WTC11 (cell line): Measurements from ENCODE around the gene LTBP4. TPM values are rescaled to one million over a fixed set of nuclear protein-coding genes. Genes with fewer than 3 reads are reported as not detected.
A peak's percentile ranks its signal among the peaks of the same experiment; 100 is the strongest.

Source experiments
- ATAC-seq: fragments of 200-7000 bp; cut with Tn5 transposase; 2 replicates; pipeline ENCODE4 v1.10.0; 2021; ENCODE audit warnings: mild to moderate bottlenecking, moderate library complexity
- Bru-seq: library from RNA; stranded (reverse); fragments of 400-500 nt; gene quantifications from one replicate; lab custom pipeline; 2021; lab: Mats Ljungman, UMichigan
- CTCF ChIA-PET: fragments of 300-600 bp; sonication (Branson Sonifier 250); formaldehyde crosslinking; loops from one replicate; lab custom pipeline; 2021; ENCODE audit warnings: antibody characterized with exemption; lab: Charles Lee
- POLR2A ChIA-PET: fragments of 350-600 bp; sonication (Branson Sonifier 250); formaldehyde crosslinking; loops from one replicate; lab custom pipeline; 2021; ENCODE audit warnings: antibody characterized with exemption; lab: Charles Lee
- DNase-seq: peaks from one replicate; pipeline ENCODE4 v3.0.0; 2021; ENCODE audit warnings: low spot score
- H3K27ac Mint-ChIP-seq: 2 replicates; pipeline ENCODE4 v1.8.0; 2021; ENCODE audit warnings: mixed read lengths
- H3K27me3 Mint-ChIP-seq: 2 replicates; pipeline ENCODE4 v1.8.0; 2021; ENCODE audit warnings: low read depth, mild to moderate bottlenecking, moderate library complexity, mixed read lengths
- H3K36me3 Mint-ChIP-seq: 2 replicates; pipeline ENCODE4 v1.8.0; 2021; ENCODE audit warnings: mixed read lengths
- H3K4me1 Mint-ChIP-seq: 2 replicates; pipeline ENCODE4 v1.8.0; 2022; ENCODE audit warnings: mixed read lengths
- H3K4me3 Mint-ChIP-seq: 2 replicates; pipeline ENCODE4 v1.8.0; 2021; ENCODE audit warnings: mild to moderate bottlenecking, moderate library complexity, mixed read lengths
- H3K9me3 Mint-ChIP-seq: 2 replicates; pipeline ENCODE4 v1.8.0; 2021; ENCODE audit warnings: mixed read lengths
- ATF3 ChIP-seq: sonication (generic); formaldehyde crosslinking; conservative IDR thresholded peaks from 2 replicates; pipeline ENCODE4 v1.8.1; 2022; ENCODE audit warnings: mild to moderate bottlenecking, missing genetic modification reagents
- E2F5 ChIP-seq: sonication (generic); formaldehyde crosslinking; IDR thresholded peaks from 2 replicates; pipeline ENCODE4 v1.8.1; 2022; ENCODE audit warnings: mild to moderate bottlenecking, moderate library complexity, missing genetic modification reagents
- ELF4 ChIP-seq: sonication (generic); formaldehyde crosslinking; IDR thresholded peaks from 2 replicates; pipeline ENCODE4 v1.8.1; 2022; ENCODE audit warnings: low read depth, mild to moderate bottlenecking, moderate library complexity, missing genetic modification reagents
- FOXK1 ChIP-seq: sonication (generic); formaldehyde crosslinking; IDR thresholded peaks from 2 replicates; pipeline ENCODE4 v1.8.0; 2022; ENCODE audit warnings: mild to moderate bottlenecking, moderate library complexity, missing genetic modification reagents
- FOXP1 ChIP-seq: sonication (generic); formaldehyde crosslinking; IDR thresholded peaks from 2 replicates; pipeline ENCODE4 v1.8.0; 2022; ENCODE audit warnings: missing genetic modification reagents, mild to moderate bottlenecking, moderate library complexity, borderline replicate concordance
- GTF2I ChIP-seq: fragments of 250-450 bp; sonication (Bioruptor Pico); conservative IDR thresholded peaks from 2 replicates; pipeline ENCODE4 v1.4.0; 2021; ENCODE audit warnings: mild to moderate bottlenecking
- MYBL2 ChIP-seq: sonication (generic); formaldehyde crosslinking; IDR thresholded peaks from 2 replicates; pipeline ENCODE4 v1.8.1; 2023; ENCODE audit warnings: mild to moderate bottlenecking, moderate library complexity, missing genetic modification reagents
- NFYB ChIP-seq: sonication (generic); formaldehyde crosslinking; conservative IDR thresholded peaks from 2 replicates; pipeline ENCODE4 v1.8.0; 2022; ENCODE audit warnings: low read depth, missing genetic modification reagents
- NR3C1 ChIP-seq: sonication (generic); formaldehyde crosslinking; conservative IDR thresholded peaks from 2 replicates; pipeline ENCODE4 v1.8.1; 2023; ENCODE audit warnings: low read depth, mild to moderate bottlenecking, missing genetic modification reagents
- RORB ChIP-seq: fragments of 250-450 bp; sonication (Bioruptor Pico); IDR thresholded peaks from 2 replicates; pipeline ENCODE4 v1.9.0; 2021; ENCODE audit warnings: mild to moderate bottlenecking
- USF1 ChIP-seq: sonication (generic); formaldehyde crosslinking; IDR thresholded peaks from 2 replicates; pipeline ENCODE4 v1.8.0; 2022; ENCODE audit warnings: mild to moderate bottlenecking, missing genetic modification reagents
- ZBTB21 ChIP-seq: sonication (generic); formaldehyde crosslinking; IDR thresholded peaks from 2 replicates; pipeline ENCODE4 v1.8.1; 2023; ENCODE audit warnings: mild to moderate bottlenecking, missing genetic modification reagents, borderline replicate concordance
- ZMAT4 ChIP-seq: fragments of 250-450 bp; sonication (Bioruptor Pico); IDR thresholded peaks from 2 replicates; pipeline ENCODE4 v1.9.0; 2021; ENCODE audit warnings: mild to moderate bottlenecking
- ZNF138 ChIP-seq: sonication (generic); formaldehyde crosslinking; conservative IDR thresholded peaks from 2 replicates; pipeline ENCODE4 v1.8.1; 2022; ENCODE audit warnings: mild to moderate bottlenecking, moderate library complexity, missing genetic modification reagents
- ZNF219 ChIP-seq: sonication (generic); formaldehyde crosslinking; IDR thresholded peaks from 2 replicates; pipeline ENCODE4 v1.8.0; 2023; ENCODE audit warnings: missing genetic modification reagents, mild to moderate bottlenecking, borderline replicate concordance
- ZNF416 ChIP-seq: fragments of 250-450 bp; sonication (Bioruptor Pico); IDR thresholded peaks from 2 replicates; pipeline ENCODE4 v1.9.0; 2021; ENCODE audit warnings: mild to moderate bottlenecking, inconsistent platforms
- long read RNA-seq, 3 experiments: library from RNA in 1 of 3; library from capped mRNA in 1 of 3; library from polyadenylated mRNA in 1 of 3; unstranded in 2 of 3; stranded (forward) in 1 of 3; transcript quantifications; one replicate each; pipeline ENCODE4 v2.0.0, GENCODE V29; 2021
- total RNA-seq: library from RNA; stranded (reverse); gene quantifications from 3 replicates; pipeline ENCODE4 v1.2.3, GENCODE V29; 2021
- TF ChIP-seq, protein P1 (sequence below): fragments of 250-450 bp; sonication (Bioruptor Pico); IDR thresholded peaks from 2 replicates; pipeline ENCODE4 v1.9.0; 2021; ENCODE audit warnings: mild to moderate bottlenecking
- TF ChIP-seq, protein P2 (sequence below): fragments of 250-450 bp; sonication (Bioruptor Pico); IDR thresholded peaks from 2 replicates; pipeline ENCODE4 v2.1.2; 2022; ENCODE audit warnings: mild to moderate bottlenecking, moderate library complexity

Gene LTBP4
- total RNA-seq (125 to 168 TPM (median 166 TPM) in 3 replicates), Bru-seq, nascent RNA (percentile 56 among the genes with signal in this experiment)
- long read RNA-seq, experiment 1, full-length matches to known transcripts, result 10 of 141 reads
- long read RNA-seq, experiment 1, partial matches to known transcripts, result 81 of 141 reads
- long read RNA-seq, experiment 1, other reads (novel, unspliced or antisense), result 50 of 141 reads
- long read RNA-seq, experiment 2, partial matches to known transcripts, result 43 of 73 reads
- long read RNA-seq, experiment 2, other reads (novel, unspliced or antisense), result 25 of 73 reads
- long read RNA-seq, experiment 3, result 0 reads

DNA sequence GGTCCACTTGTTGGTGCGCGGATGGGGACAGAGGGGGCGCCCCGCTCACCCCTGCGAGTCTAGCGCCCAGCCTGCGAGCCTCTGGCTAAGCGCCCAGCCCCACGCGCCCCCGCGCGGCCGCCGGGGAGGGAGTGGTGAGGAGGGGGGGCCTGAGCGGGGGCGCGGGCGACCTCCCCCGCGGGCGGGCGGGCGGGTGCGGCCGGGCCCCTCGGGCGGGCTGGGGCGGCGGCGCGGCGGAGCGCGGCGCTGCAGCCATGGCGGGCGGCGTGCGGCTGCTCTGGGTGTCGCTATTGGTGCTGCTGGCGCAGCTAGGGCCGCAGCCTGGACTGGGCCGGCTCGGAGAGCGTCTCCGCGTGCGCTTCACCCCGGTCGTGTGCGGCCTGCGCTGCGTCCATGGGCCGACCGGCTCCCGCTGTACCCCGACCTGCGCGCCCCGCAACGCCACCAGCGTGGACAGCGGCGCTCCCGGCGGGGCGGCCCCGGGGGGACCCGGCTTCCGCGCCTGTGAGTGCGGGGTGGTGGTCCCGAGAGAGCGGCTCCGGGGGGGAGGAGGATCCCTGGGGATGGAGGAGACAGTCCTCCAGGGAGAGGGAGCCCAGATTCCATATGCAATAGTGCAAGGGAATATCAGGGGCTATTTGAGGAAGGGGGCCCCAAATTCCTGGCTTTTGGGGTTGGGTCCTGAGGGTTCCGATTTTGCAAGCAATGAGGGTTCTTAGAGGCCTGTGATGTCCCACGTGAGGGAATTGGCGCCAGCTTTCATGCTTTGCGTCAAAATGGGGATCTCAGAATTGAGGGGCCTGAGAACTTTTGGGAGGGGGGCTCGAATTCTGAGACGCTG is at the start of gene LTBP4:
Gene LTBP4, plus strand, starts transcription at position 236 of the 841 bp plus-strand sequence. Its CDS starts 19 bp downstream, at position 255.
- Mint-ChIP-seq H3K4me1 (peaks cover 43% of the 10 kb centered on the region), H3K36me3 (no peaks in the 10 kb centered on the region), H3K4me3 (peak within 1 kb of the TSS; percentile 62), H3K27ac (no peak within 1 kb of the TSS), H3K27me3 (peaks cover 85% of the 10 kb centered on the region), H3K9me3 (no peaks in the 10 kb centered on the region)
- TF ChIP-seq FOXK1 (CRISPR knock-in tag) (no peak), ELF4 (CRISPR knock-in tag) (0 out of 2 replicates have a peak, but pooled peaks have one; percentile 30), RORB (CRISPR knock-in tag) (no peak), NR3C1 (CRISPR knock-in tag) (no peak), ATF3 (CRISPR knock-in tag) (no peak), MYBL2 (no peak; the same call in 1 of the 2 replicates)
- TF ChIP-seq, protein P1, sequence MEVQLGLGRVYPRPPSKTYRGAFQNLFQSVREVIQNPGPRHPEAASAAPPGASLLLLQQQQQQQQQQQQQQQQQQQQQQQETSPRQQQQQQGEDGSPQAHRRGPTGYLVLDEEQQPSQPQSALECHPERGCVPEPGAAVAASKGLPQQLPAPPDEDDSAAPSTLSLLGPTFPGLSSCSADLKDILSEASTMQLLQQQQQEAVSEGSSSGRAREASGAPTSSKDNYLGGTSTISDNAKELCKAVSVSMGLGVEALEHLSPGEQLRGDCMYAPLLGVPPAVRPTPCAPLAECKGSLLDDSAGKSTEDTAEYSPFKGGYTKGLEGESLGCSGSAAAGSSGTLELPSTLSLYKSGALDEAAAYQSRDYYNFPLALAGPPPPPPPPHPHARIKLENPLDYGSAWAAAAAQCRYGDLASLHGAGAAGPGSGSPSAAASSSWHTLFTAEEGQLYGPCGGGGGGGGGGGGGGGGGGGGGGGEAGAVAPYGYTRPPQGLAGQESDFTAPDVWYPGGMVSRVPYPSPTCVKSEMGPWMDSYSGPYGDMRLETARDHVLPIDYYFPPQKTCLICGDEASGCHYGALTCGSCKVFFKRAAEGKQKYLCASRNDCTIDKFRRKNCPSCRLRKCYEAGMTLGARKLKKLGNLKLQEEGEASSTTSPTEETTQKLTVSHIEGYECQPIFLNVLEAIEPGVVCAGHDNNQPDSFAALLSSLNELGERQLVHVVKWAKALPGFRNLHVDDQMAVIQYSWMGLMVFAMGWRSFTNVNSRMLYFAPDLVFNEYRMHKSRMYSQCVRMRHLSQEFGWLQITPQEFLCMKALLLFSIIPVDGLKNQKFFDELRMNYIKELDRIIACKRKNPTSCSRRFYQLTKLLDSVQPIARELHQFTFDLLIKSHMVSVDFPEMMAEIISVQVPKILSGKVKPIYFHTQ (CRISPR knock-in tag), result no peak
- DNase-seq, result no peak
- ATAC-seq, result no peak
- CTCF ChIA-PET, result interaction anchor here (0.5 to 7.7 kb wide), 13 partner anchors 9 to 1103 kb away, joined by 3 to 101 read pairs (median 32); partner anchors contain the start of genes BLVRB and DLL3
- POLR2A ChIA-PET, result interaction anchor here (1.4 kb wide), 1 partner anchor 52 kb away, joined by 4 read pairs; no protein-coding TSS in a partner anchor

DNA sequence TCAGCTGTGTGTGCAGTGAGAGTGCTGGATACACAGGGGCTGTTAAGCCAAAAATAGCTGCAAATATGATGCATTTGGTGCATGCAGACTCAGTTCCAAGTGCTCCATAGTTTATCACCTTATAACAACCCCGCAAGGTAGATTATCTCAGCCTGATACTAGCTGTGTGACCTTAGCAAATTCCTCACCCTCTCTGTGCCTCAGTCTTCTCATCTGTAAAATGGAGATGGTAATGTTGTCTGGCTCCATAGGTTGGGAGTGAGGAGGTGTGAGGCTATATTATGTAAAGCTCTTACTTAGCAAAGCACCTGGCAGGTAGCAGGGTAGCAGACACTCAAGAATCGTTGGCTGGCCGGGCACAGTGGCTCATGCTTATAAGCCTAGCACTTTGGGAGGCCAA is 48.3 kb upstream of the LTBP4 start:
- H3K27ac Mint-ChIP-seq, result no peak overlapping the region
- H3K4me1 Mint-ChIP-seq, result peaks cover 13% of the 10 kb centered on the region
- TF ChIP-seq, protein P2, sequence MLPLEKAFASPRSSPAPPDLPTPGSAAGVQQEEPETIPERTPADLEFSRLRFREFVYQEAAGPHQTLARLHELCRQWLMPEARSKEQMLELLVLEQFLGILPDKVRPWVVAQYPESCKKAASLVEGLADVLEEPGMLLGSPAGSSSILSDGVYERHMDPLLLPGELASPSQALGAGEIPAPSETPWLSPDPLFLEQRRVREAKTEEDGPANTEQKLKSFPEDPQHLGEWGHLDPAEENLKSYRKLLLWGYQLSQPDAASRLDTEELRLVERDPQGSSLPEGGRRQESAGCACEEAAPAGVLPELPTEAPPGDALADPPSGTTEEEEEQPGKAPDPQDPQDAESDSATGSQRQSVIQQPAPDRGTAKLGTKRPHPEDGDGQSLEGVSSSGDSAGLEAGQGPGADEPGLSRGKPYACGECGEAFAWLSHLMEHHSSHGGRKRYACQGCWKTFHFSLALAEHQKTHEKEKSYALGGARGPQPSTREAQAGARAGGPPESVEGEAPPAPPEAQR, result no peak
- TF ChIP-seq NFYB (no peak), ELF4 (CRISPR knock-in tag) (no peak), GTF2I (CRISPR knock-in tag) (0 out of 2 replicates have a peak, but pooled peaks have one; percentile 6), ZMAT4 (CRISPR knock-in tag) (no peak)
- TF ChIP-seq, all 79 proteins: peak for 1
- Mint-ChIP-seq H3K4me3 (no peak overlapping the region), H3K36me3 (no peaks in the 10 kb centered on the region), H3K9me3 (no peaks in the 10 kb centered on the region), H3K27me3 (peaks cover 94% of the 10 kb centered on the region)
- DNase-seq (no peak), ATAC-seq (no peak)
- ChIA-PET POLR2A (no interaction called here), CTCF (interaction anchor here (1.1 to 1.8 kb wide), 4 partner anchors 11 to 150 kb away, joined by 3 to 4 read pairs (median 3); no protein-coding TSS in a partner anchor)

GRCh38 chr19:40553885-40554857 is 47.0 kb upstream of the LTBP4 start:
- peak; percentile 86 for ATAC-seq
- no peak for TF ChIP-seq ZNF416 (CRISPR knock-in tag)
- TF ChIP-seq E2F5 (CRISPR knock-in tag), result peak; percentile 87
- TF ChIP-seq NR3C1 (CRISPR knock-in tag), result no peak
- TF ChIP-seq ZNF219 (CRISPR knock-in tag), result no peak
- TF ChIP-seq FOXP1 (CRISPR knock-in tag), result peak; percentile 83
- no peak for TF ChIP-seq USF1 (CRISPR knock-in tag)
- peak; percentile 49; the same call in 1 of the 2 replicates for TF ChIP-seq ZBTB21
- 0 out of 2 replicates have a peak, but pooled peaks have one; percentile 26 for TF ChIP-seq ZNF138

More at GRCh38 chr19:40553885-40554857, 47.0 kb upstream of the LTBP4 start:
- POLR2A ChIA-PET, result interaction anchor here (0.8 kb wide), 1 partner anchor 41 kb away, joined by 3 read pairs; no protein-coding TSS in a partner anchor
- no peak overlapping the region for H3K27ac Mint-ChIP-seq
- peaks cover 13% of the 10 kb centered on the region for H3K4me1 Mint-ChIP-seq
- H3K27me3 Mint-ChIP-seq, result peaks cover 91% of the 10 kb centered on the region
- CTCF ChIA-PET, result interaction anchor here (0.9 to 4.0 kb wide), 11 partner anchors 13 to 253 kb away, joined by 3 to 18 read pairs (median 5); no protein-coding TSS in a partner anchor
- DNase-seq, result peak; percentile 72
- peak overlapping the region; percentile 60 for H3K4me3 Mint-ChIP-seq
- no peaks in the 10 kb centered on the region for H3K36me3 Mint-ChIP-seq
- no peaks in the 10 kb centered on the region for H3K9me3 Mint-ChIP-seq
